HEK293 (cell line): ENCODE data around the gene SURF1.
"Not testable (repeated sequence)": the region's sequence is repeated elsewhere in the genome, so short reads cannot be mapped to it uniquely, and the experiment has no call there.

Experiments
- CTCF ChIA-PET: fragments of 350-600 bp; formaldehyde crosslinking; extraction: SDS; loops from one replicate; lab custom pipeline; 2021; ENCODE audit warnings: antibody characterized with exemption; lab: Yijun Ruan, JAX
- POLR2A ChIA-PET: fragments of 300-600 bp; formaldehyde crosslinking; extraction: SDS; loops from one replicate; lab custom pipeline; 2020; ENCODE audit warnings: antibody characterized with exemption, inconsistent platforms; lab: Yijun Ruan, JAX
- H3K27ac ChIP-seq: fragments of 200-500 bp; sonication (Bioruptor generic); 2 replicates; pipeline ENCODE4 v1.5.1; 2014; ENCODE audit warnings: low read depth, low read length, control low read depth, inconsistent platforms; ENCODE audit errors: extremely low read depth
- H3K36me3 ChIP-seq, 2 experiments: fragments of 200-500 bp in 1 of 2; sonication (Bioruptor generic) in 1 of 2; 1 replicate in 1 of 2; 2 replicates in 1 of 2; pipeline ENCODE4 v1.5.1; 2014 to 2017; ENCODE audit warnings: inconsistent platforms in 2 of 2, low read length in 2 of 2; ENCODE audit not compliant: control insufficient read depth in 2 of 2, insufficient read depth in 1 of 2
- H3K4me1 ChIP-seq: fragments of 200-500 bp; sonication (Bioruptor generic); 2 replicates; pipeline ENCODE4 v1.5.1; 2014; ENCODE audit warnings: mild to moderate bottlenecking, low read length, inconsistent platforms; ENCODE audit not compliant: control insufficient read depth, insufficient read depth
- H3K4me3 ChIP-seq: 2 replicates; pipeline ENCODE4 v1.5.1; 2011; ENCODE audit warnings: low read depth, mild to moderate bottlenecking, control low read depth, low read length, moderate library complexity
- H3K9me3 ChIP-seq: fragments of 200-500 bp; sonication (Bioruptor generic); 2 replicates; pipeline ENCODE4 v1.5.1; 2014; ENCODE audit warnings: low read depth, low read length, inconsistent platforms; ENCODE audit not compliant: control insufficient read depth, insufficient read depth
- FEZF1 ChIP-seq: fragments of 450-650 bp; formaldehyde crosslinking; IDR thresholded peaks from 2 replicates; pipeline ENCODE4 v1.5.1; 2016; ENCODE audit warnings: missing biosample characterization, missing genetic modification characterization
- MZF1 ChIP-seq: fragments of 450-650 bp; formaldehyde crosslinking; IDR thresholded peaks from 2 replicates; pipeline ENCODE4 v1.5.1; 2017; ENCODE audit warnings: missing biosample characterization, missing genetic modification characterization, borderline replicate concordance
- PATZ1 ChIP-seq: fragments of 450-650 bp; formaldehyde crosslinking; IDR thresholded peaks from 2 replicates; pipeline ENCODE4 v1.5.1; 2016; ENCODE audit warnings: missing biosample characterization, missing genetic modification characterization
- TRIM28 ChIP-seq: IDR thresholded peaks from 2 replicates; pipeline ENCODE4 v1.6.1; 2011; ENCODE audit warnings: low read length, control low read depth, borderline replicate concordance
- ZFP41 ChIP-seq: fragments of 450-650 bp; formaldehyde crosslinking; IDR thresholded peaks from 2 replicates; pipeline ENCODE4 v1.5.1; 2016; ENCODE audit warnings: missing biosample characterization, missing genetic modification characterization, borderline replicate concordance
- ZIC2 ChIP-seq: fragments of 450-650 bp; formaldehyde crosslinking; IDR thresholded peaks from 2 replicates; pipeline ENCODE4 v1.5.1; 2016; ENCODE audit warnings: missing biosample characterization, missing genetic modification characterization
- ZNF148 ChIP-seq: fragments of 450-650 bp; formaldehyde crosslinking; IDR thresholded peaks from 2 replicates; pipeline ENCODE4 v1.5.0; 2017; ENCODE audit warnings: missing biosample characterization, missing genetic modification characterization, borderline replicate concordance
- ZNF324 ChIP-seq: fragments of 450-650 bp; formaldehyde crosslinking; IDR thresholded peaks from 2 replicates; pipeline ENCODE4 v1.5.1; 2016; ENCODE audit warnings: missing biosample characterization, missing genetic modification characterization
- ZNF585B ChIP-seq: fragments of 450-650 bp; formaldehyde crosslinking; IDR thresholded peaks from 2 replicates; pipeline ENCODE4 v1.5.1; 2016; ENCODE audit warnings: missing biosample characterization, missing genetic modification characterization
- ZNF843 ChIP-seq: fragments of 450-650 bp; formaldehyde crosslinking; IDR thresholded peaks from 2 replicates; pipeline ENCODE4 v1.5.1; 2016; ENCODE audit warnings: missing biosample characterization, missing genetic modification characterization
- ZSCAN30 ChIP-seq: fragments of 450-650 bp; IDR thresholded peaks from 2 replicates; pipeline ENCODE4 v1.5.1; 2018; ENCODE audit warnings: missing biosample characterization, mild to moderate bottlenecking, missing genetic modification characterization, moderate library complexity
- TF ChIP-seq, protein P1 (sequence below): fragments of 450-650 bp; formaldehyde crosslinking; IDR thresholded peaks from 2 replicates; pipeline ENCODE4 v1.5.1; 2016; ENCODE audit warnings: missing biosample characterization, missing genetic modification characterization
- TF ChIP-seq, protein P2 (sequence below): fragments of 450-650 bp; formaldehyde crosslinking; IDR thresholded peaks from 2 replicates; pipeline ENCODE4 v1.5.1; 2016; ENCODE audit warnings: missing biosample characterization, missing genetic modification characterization
- TF ChIP-seq, protein P3 (sequence below): fragments of 450-650 bp; formaldehyde crosslinking; optimal IDR thresholded peaks from 2 replicates; pipeline ENCODE3; 2016; ENCODE audit warnings: missing biosample characterization, mild to moderate bottlenecking, missing genetic modification characterization
- TF ChIP-seq, protein P4 (sequence below): fragments of 450-650 bp; IDR thresholded peaks from 2 replicates; pipeline ENCODE4 v1.5.1; 2018; ENCODE audit warnings: missing biosample characterization, mild to moderate bottlenecking, missing genetic modification characterization
- TF ChIP-seq, protein P5 (sequence below): fragments of 450-650 bp; formaldehyde crosslinking; IDR thresholded peaks from 2 replicates; pipeline ENCODE4 v1.5.1; 2016; ENCODE audit warnings: missing biosample characterization, missing genetic modification characterization

Gene SURF1

DNA sequence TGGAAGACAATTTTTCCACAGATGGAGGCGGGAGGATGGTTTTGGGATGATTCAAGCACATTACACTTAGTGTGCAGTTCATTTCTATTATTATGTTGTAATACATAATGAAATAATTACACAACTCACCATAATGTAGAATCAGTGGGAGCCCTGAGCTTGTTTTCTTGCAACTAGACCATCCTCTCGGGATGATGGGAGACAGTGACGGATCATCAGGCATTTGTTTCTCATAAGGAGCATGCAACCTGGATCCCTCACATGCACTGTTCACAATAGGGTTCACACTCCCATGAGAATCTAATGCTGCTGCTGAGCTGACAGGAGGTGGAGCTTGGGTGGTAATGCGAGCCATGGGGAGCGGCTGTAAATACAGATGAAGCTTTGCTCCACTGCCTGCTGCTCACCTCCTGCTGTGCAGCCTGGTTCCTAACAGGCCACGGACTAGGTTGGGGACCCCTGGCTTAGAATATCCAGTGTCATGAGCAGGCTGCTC is 21.5 kb upstream of the SURF1 start (continued):
- no peak for TF ChIP-seq ZNF148 (tag by site-specific recombination)
- no peak for TF ChIP-seq ZFP41 (tag by site-specific recombination)
- TF ChIP-seq, protein P1, sequence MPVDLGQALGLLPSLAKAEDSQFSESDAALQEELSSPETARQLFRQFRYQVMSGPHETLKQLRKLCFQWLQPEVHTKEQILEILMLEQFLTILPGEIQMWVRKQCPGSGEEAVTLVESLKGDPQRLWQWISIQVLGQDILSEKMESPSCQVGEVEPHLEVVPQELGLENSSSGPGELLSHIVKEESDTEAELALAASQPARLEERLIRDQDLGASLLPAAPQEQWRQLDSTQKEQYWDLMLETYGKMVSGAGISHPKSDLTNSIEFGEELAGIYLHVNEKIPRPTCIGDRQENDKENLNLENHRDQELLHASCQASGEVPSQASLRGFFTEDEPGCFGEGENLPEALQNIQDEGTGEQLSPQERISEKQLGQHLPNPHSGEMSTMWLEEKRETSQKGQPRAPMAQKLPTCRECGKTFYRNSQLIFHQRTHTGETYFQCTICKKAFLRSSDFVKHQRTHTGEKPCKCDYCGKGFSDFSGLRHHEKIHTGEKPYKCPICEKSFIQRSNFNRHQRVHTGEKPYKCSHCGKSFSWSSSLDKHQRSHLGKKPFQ: peak; percentile 89
- no peak for TF ChIP-seq ZNF324
- TF ChIP-seq, protein P2, sequence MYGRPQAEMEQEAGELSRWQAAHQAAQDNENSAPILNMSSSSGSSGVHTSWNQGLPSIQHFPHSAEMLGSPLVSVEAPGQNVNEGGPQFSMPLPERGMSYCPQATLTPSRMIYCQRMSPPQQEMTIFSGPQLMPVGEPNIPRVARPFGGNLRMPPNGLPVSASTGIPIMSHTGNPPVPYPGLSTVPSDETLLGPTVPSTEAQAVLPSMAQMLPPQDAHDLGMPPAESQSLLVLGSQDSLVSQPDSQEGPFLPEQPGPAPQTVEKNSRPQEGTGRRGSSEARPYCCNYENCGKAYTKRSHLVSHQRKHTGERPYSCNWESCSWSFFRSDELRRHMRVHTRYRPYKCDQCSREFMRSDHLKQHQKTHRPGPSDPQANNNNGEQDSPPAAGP (tag by site-specific recombination): no peak
- TF ChIP-seq FEZF1: no peak
- TF ChIP-seq, protein P3, sequence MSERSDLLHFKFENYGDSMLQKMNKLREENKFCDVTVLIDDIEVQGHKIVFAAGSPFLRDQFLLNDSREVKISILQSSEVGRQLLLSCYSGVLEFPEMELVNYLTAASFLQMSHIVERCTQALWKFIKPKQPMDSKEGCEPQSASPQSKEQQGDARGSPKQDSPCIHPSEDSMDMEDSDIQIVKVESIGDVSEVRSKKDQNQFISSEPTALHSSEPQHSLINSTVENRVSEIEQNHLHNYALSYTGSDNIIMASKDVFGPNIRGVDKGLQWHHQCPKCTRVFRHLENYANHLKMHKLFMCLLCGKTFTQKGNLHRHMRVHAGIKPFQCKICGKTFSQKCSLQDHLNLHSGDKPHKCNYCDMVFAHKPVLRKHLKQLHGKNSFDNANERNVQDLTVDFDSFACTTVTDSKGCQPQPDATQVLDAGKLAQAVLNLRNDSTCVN (tag by site-specific recombination): peak; percentile 24
- peak; percentile 93 for TF ChIP-seq ZIC2

DNA sequence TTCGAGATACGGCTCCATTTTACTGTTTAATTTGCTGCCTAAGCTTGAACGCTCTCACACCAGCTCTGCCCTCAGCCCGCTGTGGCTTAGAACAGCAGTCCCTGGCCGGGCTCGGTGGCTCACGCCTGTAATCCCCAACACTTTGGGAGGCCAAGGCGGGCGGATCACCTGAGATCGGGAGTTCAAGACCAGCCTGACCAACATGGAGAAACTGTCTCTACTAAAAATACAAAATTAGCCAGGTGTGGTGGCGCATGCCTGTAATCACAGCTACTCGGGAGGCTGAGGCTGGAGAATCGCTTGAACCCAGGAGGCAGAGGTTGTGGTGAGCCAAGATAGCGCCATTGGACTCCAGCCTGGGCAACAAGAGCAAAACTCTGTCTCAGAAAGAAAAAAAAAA is 21.0 kb upstream of the SURF1 start:
- not testable (repeated sequence) for H3K9me3 ChIP-seq, H3K27ac ChIP-seq, H3K4me1 ChIP-seq, H3K4me3 ChIP-seq
- H3K36me3 ChIP-seq: peaks cover 7 to 12% of the 10 kb centered on the region in 2 experiments; a peak in 2 of 3 replicates
- ChIA-PET CTCF (interaction anchor here (0.5 to 1.6 kb wide), 9 partner anchors 17 to 350 kb away, joined by 3 to 7 read pairs (median 3); partner anchors contain the start of genes SURF1 and SURF2), POLR2A (interaction anchor here (0.9 to 3.0 kb wide), 7 partner anchors 17 to 82 kb away, joined by 3 to 18 read pairs (median 5); partner anchors contain the start of genes CACFD1, MED22, RPL7A and SURF1)

- H3K36me3 ChIP-seq: peaks cover 7 to 25% of the 10 kb centered on the region in 2 experiments; a peak in 2 of 3 replicates
- H3K4me3 ChIP-seq: peak within 1 kb of the TSS; percentile 57
- POLR2A ChIA-PET: interaction anchor here (0.7 to 3.9 kb wide), 10 partner anchors 11 to 109 kb away, joined by 3 to 18 read pairs (median 8); partner anchors contain the start of genes CACFD1, MED22, RPL7A and SLC2A6
- CTCF ChIA-PET: interaction anchor here (0.6 to 0.9 kb wide), 6 partner anchors 16 to 351 kb away, joined by 3 to 4 read pairs (median 3); no protein-coding TSS in a partner anchor
- H3K9me3 ChIP-seq: no peaks in the 10 kb centered on the region
- peak within 1 kb of the TSS; percentile 93 for H3K27ac ChIP-seq
- peaks cover 5% of the 10 kb centered on the region for H3K4me1 ChIP-seq
- TF ChIP-seq ZNF585B (tag by site-specific recombination) (0 out of 2 replicates have a peak, but pooled peaks have one; percentile 10), MZF1 (tag by site-specific recombination) (no peak), PATZ1 (peak; percentile 76), ZNF843 (tag by site-specific recombination) (0 out of 2 replicates have a peak, but pooled peaks have one; percentile 15), TRIM28 (no peak), ZSCAN30 (tag by site-specific recombination) (peak; percentile 79; the same call in 1 of the 2 replicates)
- TF ChIP-seq, protein P4, sequence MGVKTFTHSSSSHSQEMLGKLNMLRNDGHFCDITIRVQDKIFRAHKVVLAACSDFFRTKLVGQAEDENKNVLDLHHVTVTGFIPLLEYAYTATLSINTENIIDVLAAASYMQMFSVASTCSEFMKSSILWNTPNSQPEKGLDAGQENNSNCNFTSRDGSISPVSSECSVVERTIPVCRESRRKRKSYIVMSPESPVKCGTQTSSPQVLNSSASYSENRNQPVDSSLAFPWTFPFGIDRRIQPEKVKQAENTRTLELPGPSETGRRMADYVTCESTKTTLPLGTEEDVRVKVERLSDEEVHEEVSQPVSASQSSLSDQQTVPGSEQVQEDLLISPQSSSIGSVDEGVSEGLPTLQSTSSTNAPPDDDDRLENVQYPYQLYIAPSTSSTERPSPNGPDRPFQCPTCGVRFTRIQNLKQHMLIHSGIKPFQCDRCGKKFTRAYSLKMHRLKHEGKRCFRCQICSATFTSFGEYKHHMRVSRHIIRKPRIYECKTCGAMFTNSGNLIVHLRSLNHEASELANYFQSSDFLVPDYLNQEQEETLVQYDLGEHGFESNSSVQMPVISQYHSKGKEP (tag by site-specific recombination): 0 out of 2 replicates have a peak, but pooled peaks have one; percentile 20
- TF ChIP-seq, protein P5, sequence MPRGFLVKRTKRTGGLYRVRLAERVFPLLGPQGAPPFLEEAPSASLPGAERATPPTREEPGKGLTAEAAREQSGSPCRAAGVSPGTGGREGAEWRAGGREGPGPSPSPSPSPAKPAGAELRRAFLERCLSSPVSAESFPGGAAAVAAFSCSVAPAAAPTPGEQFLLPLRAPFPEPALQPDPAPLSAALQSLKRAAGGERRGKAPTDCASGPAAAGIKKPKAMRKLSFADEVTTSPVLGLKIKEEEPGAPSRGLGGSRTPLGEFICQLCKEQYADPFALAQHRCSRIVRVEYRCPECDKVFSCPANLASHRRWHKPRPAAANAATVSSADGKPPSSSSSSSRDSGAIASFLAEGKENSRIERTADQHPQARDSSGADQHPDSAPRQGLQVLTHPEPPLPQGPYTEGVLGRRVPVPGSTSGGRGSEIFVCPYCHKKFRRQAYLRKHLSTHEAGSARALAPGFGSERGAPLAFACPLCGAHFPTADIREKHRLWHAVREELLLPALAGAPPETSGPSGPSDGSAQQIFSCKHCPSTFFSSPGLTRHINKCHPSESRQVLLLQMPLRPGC (tag by site-specific recombination): no peak
Measured at GRCh38 chr9:133375724-133376654, 19.7 kb upstream of the SURF1 start, which contains the start of the genes STKLD1 and SURF4. TSS of gene STKLD1 (plus strand) at chr9:133376366. CDS start at chr9:133376474, 108 bp downstream. TSS of gene SURF4 (minus strand) at chr9:133376060. CDS start at chr9:133375969, 91 bp downstream.
